ENCODE data around the gene MEGF9.

DNA sequence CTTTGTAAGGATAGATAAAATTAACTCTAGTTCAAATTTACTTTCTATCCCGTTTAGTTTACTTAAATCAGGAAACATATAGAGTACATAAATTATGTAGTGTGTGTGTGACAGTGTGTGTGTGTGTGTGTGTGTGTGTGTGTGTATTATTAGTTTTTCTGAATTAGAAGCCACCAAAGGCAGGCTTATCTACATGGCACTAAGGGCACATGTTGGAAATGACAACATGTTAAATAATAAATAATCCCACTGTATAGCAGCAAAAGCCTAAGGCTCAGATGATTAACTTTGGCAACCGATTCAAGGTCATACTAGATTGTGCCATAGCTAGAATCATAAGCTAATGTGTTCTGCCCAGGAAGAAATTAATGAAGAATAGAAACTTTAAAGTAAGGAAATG, 54.6 kb downstream of the MEGF9 start:
- no peak for TF ChIP-seq CTCF (conservative IDR thresholded peaks at IDR 0.05)
- no peak for TF ChIP-seq ZFX (IDR thresholded peaks at IDR 0.05)

All from C4-2B (cell line).